T-helper 1 cell treated with Interleukin-12 subunit alpha and Interleukin-12 subunit beta and Interleukin-4 antibody, amounts not matched to agents 30 μg/mL and 1 μg/mL, for 36 hours (primary cell): ENCODE measurements around the gene MIER2.
"Not testable (repeated sequence)": the region's sequence is repeated elsewhere in the genome, so short reads cannot be mapped to it uniquely, and the experiment has no call there.

ENCODE experiments used
- H3K27ac Mint-ChIP-seq: one replicate; pipeline ENCODE4 v1.8.0; 2021; ENCODE audit warnings: mild to moderate bottlenecking, mixed read lengths
- H3K27me3 Mint-ChIP-seq: one replicate; pipeline ENCODE4 v1.8.0; 2021; ENCODE audit warnings: low read depth, mixed read lengths
- H3K36me3 Mint-ChIP-seq: one replicate; pipeline ENCODE4 v1.8.0; 2021; ENCODE audit warnings: low read depth, mixed read lengths
- H3K4me1 Mint-ChIP-seq: one replicate; pipeline ENCODE4 v1.8.0; 2021; ENCODE audit warnings: low read depth, mixed read lengths
- H3K4me3 Mint-ChIP-seq: one replicate; pipeline ENCODE4 v1.8.0; 2021; ENCODE audit warnings: mild to moderate bottlenecking, moderate library complexity, mixed read lengths
- H3K9me3 Mint-ChIP-seq: one replicate; pipeline ENCODE4 v1.8.0; 2021; ENCODE audit warnings: mixed read lengths

The MIER2 gene

DNA sequence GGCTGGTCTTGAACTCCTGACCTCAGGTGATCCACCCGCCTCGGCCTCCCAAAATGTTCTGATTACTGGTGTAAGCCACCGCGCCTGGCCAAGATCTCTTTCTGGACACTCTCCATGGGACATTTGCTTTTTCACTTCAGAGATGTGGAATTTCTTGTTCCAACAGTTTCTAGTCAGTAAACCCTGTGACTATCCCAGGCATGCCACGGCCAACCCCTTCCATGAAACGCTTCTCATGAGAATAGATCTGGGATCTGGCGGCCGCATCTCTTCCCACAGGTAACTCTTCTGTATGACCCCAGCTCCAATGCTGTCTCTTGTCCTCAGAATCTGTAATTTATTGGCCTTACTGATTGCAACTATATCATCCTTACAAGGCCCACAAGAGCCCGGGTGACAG is 69.6 kb downstream of the MIER2 start:
- H3K27me3 Mint-ChIP-seq, result peaks cover 15% of the 10 kb centered on the region
- no peaks in the 10 kb centered on the region for H3K9me3 Mint-ChIP-seq
- H3K4me3 Mint-ChIP-seq, result no peak overlapping the region
- no peaks in the 10 kb centered on the region for H3K4me1 Mint-ChIP-seq
- no peak overlapping the region for H3K27ac Mint-ChIP-seq
- no peaks in the 10 kb centered on the region for H3K36me3 Mint-ChIP-seq

DNA sequence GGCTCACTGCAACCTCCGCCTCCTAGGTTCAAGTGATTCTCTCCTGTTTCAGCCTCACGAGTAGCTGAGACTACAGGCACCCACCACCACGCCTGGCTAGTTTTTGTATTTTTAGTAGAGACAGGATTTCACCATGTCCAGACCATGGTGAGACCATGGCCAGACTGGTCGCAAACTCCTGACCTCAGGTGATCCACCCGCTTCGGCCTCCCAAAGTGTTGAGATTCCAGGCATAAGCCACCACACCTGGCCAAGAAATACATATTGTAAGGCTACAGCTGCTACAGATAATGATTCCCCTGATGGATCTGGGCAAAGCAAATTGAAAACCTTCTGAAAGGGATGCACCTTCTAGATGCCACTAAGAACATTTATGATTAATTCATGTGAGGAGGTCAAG is 71.2 kb downstream of the MIER2 start:
- H3K27me3 Mint-ChIP-seq, result peaks cover 18% of the 10 kb centered on the region
- no peaks in the 10 kb centered on the region for H3K9me3 Mint-ChIP-seq
- no peaks in the 10 kb centered on the region for H3K36me3 Mint-ChIP-seq
- no peaks in the 10 kb centered on the region for H3K4me1 Mint-ChIP-seq
- no peak overlapping the region for H3K4me3 Mint-ChIP-seq
- no peak overlapping the region for H3K27ac Mint-ChIP-seq

DNA sequence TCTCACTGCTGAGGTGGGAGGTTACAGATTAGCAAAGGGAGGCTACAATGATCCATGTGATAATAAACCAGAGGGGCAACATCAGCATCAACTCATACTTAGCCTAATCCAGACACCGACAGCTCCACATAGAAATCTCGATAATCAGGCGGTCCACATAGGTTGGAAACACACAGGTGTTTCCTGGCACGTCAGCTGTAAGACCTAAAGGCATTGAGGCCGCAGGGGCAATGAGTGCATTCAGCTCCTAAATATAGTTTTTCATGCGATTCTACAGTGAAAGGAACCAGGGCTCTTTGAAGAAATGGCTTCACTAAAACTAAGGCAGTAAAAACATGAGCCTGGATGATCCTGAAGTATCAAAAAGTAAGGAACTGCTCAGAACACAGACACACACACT is 72.7 kb downstream of the MIER2 start:
- no peaks in the 10 kb centered on the region for H3K36me3 Mint-ChIP-seq
- no peaks in the 10 kb centered on the region for H3K9me3 Mint-ChIP-seq
- H3K27ac Mint-ChIP-seq, result no peak overlapping the region
- no peak overlapping the region for H3K4me3 Mint-ChIP-seq
- peaks cover 18% of the 10 kb centered on the region for H3K27me3 Mint-ChIP-seq
- peaks cover under 1% of the 10 kb centered on the region for H3K4me1 Mint-ChIP-seq

DNA sequence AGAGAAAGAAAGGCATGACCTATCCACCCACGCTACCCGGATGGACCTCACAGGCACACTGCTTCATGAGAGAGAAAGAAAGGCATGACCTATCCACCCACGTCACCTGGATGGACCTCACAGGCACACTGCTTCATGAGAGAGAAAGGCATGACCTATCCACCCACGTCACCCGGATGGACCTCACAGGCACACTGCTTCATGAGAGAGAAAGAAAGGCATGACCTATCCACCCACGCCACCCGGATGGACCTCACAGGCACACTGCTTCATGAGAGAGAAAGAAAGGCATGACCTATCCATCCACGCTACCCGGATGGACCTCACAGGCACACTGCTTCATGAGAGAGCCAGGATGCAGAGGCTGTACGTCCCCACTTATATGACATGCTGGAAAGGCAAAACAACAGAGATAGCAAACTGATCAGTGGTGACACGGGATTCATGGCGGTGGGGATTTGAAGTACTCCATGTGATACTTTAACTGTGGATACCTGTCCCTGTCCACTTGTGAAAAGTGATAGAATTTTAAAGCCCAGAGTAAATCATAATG is 73.8 kb downstream of the MIER2 start:
- H3K4me1 Mint-ChIP-seq, H3K36me3 Mint-ChIP-seq, H3K4me3 Mint-ChIP-seq, H3K27ac Mint-ChIP-seq, H3K9me3 Mint-ChIP-seq: not testable (repeated sequence)
- H3K27me3 Mint-ChIP-seq, result peaks cover 26% of the 10 kb centered on the region

DNA sequence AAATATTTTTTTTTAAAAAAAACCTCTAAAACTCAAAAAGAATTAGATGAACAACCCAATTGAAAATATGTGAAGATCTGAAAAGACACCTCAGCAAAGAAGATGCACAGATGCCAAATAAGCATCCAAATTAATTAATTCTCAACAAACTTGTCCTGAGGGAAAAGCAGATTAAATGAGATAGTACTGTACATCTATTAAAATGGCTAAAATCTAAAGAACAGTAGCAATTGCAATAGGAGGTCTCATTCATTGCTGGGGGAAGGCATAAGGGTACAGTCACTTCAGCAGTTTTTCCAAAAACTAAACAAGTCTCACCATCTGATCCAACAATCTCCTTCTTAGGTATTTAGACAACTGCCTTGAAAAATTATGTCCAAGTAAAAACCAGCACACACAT is 75.4 kb downstream of the MIER2 start:
- Mint-ChIP-seq H3K36me3 (no peaks in the 10 kb centered on the region), H3K4me3 (no peak overlapping the region), H3K4me1 (peaks cover 5% of the 10 kb centered on the region), H3K27ac (no peak overlapping the region), H3K27me3 (peaks cover 39% of the 10 kb centered on the region), H3K9me3 (no peaks in the 10 kb centered on the region)

DNA sequence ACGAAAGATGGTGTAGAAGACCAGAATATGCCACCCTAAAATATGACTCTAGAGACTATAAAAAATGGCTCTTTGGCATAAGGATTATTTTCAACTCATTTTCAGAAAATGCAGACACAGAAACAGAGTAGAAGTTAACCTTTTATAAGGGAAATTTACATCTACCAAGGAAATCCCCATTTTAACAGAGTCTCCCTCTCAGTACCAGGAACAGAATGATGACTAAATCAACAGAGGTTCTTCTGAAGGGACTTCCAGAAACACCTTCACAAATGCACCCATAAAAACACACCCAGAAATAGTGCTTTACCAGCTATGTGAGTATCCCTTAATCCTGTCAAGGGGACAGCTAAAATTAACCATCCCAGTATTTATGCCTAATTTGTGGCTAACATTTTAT is 82.5 kb downstream of the MIER2 start:
- H3K4me1 Mint-ChIP-seq, result peaks cover 14% of the 10 kb centered on the region
- H3K9me3 Mint-ChIP-seq, result no peaks in the 10 kb centered on the region
- H3K27ac Mint-ChIP-seq, result peak overlapping the region; percentile 27
- H3K4me3 Mint-ChIP-seq, result no peak overlapping the region
- H3K36me3 Mint-ChIP-seq, result no peaks in the 10 kb centered on the region
- peaks cover 35% of the 10 kb centered on the region for H3K27me3 Mint-ChIP-seq

DNA sequence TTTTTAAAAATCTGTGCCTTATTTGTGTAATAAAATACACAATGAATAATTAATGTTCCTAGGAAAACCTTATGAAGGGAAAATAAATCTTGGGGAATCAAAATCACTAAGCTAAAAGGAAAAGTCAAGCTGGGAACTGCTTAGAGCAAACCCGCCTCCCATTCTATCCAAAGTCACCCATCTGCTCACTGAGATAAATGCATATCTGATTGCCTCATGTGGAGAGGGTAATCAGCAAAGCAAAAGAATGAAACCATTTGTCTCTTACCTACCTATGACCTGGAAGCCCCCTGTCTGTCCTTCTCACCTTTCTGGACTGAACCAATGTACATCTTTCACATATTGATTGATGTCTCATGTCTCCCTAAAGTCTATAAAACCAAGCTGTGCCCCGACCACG is 87.8 kb downstream of the MIER2 start:
- not testable (repeated sequence) for H3K36me3 Mint-ChIP-seq, H3K4me3 Mint-ChIP-seq, H3K27ac Mint-ChIP-seq, H3K9me3 Mint-ChIP-seq, H3K4me1 Mint-ChIP-seq
- peaks cover 39% of the 10 kb centered on the region for H3K27me3 Mint-ChIP-seq
